Liver (tissue), 9 donors: ENCODE results near the gene OLFML2B. TPM values are rescaled to one million over a fixed set of nuclear protein-coding genes. Genes with fewer than 3 reads are reported as not detected.

Experiments used
- DNase-seq: peaks from one replicate; pipeline ENCODE4 v3.0.0-alpha.2; 2017; ENCODE audit warnings: low spot score
- H3K27ac ChIP-seq, 2 donors: one replicate each; pipeline ENCODE4 v1.7.0; 2013; ENCODE audit warnings: inconsistent platforms in 2 of 2, low read length in 2 of 2, control low read depth in 1 of 2, low read depth in 1 of 2, mild to moderate bottlenecking in 1 of 2
- H3K27me3 ChIP-seq, 4 donors: one replicate each; pipeline versions ENCODE4 v1.6.1 to v1.7.0; 2013; ENCODE audit warnings: low read length in 3 of 4, inconsistent platforms in 1 of 4, mild to moderate bottlenecking in 1 of 4, moderate library complexity in 1 of 4; ENCODE audit not compliant: control insufficient read depth in 4 of 4, insufficient read depth in 4 of 4
- H3K36me3 ChIP-seq, 4 donors: one replicate each; pipeline versions ENCODE4 v1.6.1 to v1.7.0; 2013; ENCODE audit warnings: low read length in 3 of 4, mild to moderate bottlenecking in 3 of 4, low read depth in 1 of 4, moderate library complexity in 1 of 4; ENCODE audit not compliant: control insufficient read depth in 4 of 4, insufficient read depth in 3 of 4
- H3K4me1 ChIP-seq, 4 donors: one replicate each; pipeline versions ENCODE4 v1.6.1 to v1.7.0; 2013; ENCODE audit warnings: low read length in 3 of 4, mild to moderate bottlenecking in 3 of 4, moderate library complexity in 1 of 4; ENCODE audit not compliant: control insufficient read depth in 4 of 4, insufficient read depth in 4 of 4
- H3K4me3 ChIP-seq, 3 donors: one replicate each; pipeline versions ENCODE4 v1.6.1 to v1.7.0; 2013; ENCODE audit warnings: low read length in 3 of 3, control low read depth in 1 of 3, low read depth in 1 of 3, mild to moderate bottlenecking in 1 of 3
- H3K9ac ChIP-seq, 2 donors: one replicate each; pipeline ENCODE4 v1.7.0; 2013; ENCODE audit warnings: low read length in 2 of 2, mild to moderate bottlenecking in 2 of 2, moderate library complexity in 2 of 2, control low read depth in 1 of 2, low read depth in 1 of 2
- H3K9me3 ChIP-seq, 4 donors: one replicate each; pipeline versions ENCODE4 v1.6.1 to v1.7.0; 2013; ENCODE audit warnings: low read length in 3 of 4; ENCODE audit not compliant: control insufficient read depth in 4 of 4
- CTCF ChIP-seq: fragments of 150-350 bp; IDR thresholded peaks from 2 replicates; pipeline ENCODE4 v1.5.1; 2017; ENCODE audit warnings: improper control_type of control experiment, low read depth, low read length; ENCODE audit not compliant: missing input control
- EGR1 ChIP-seq, 2 donors: IDR thresholded peaks; 2 replicates each; pipeline ENCODE4 v1.6.1; 2016 to 2018; ENCODE audit warnings: antibody characterized with exemption in 2 of 2, low read depth in 2 of 2
- FOXA1 ChIP-seq: IDR thresholded peaks from 2 replicates; pipeline ENCODE4 v1.6.1; 2016; ENCODE audit warnings: antibody characterized with exemption
- FOXA2 ChIP-seq: IDR thresholded peaks from 2 replicates; pipeline ENCODE4 v1.6.1; 2016; ENCODE audit warnings: antibody characterized with exemption
- HNF4A ChIP-seq, 2 donors: conservative IDR thresholded peaks; 2 replicates each; pipeline ENCODE4 v1.6.1; 2016; ENCODE audit warnings: antibody characterized with exemption in 2 of 2, mild to moderate bottlenecking in 2 of 2
- HNF4G ChIP-seq: IDR thresholded peaks from 2 replicates; pipeline ENCODE4 v1.6.1; 2016; ENCODE audit warnings: antibody characterized with exemption
- JUND ChIP-seq, 2 donors: IDR thresholded peaks; 2 replicates each; pipeline ENCODE4 v1.6.1; 2016; ENCODE audit warnings: antibody characterized with exemption in 2 of 2
- MAX ChIP-seq: IDR thresholded peaks from 2 replicates; pipeline ENCODE4 v1.6.1; 2016; ENCODE audit warnings: antibody characterized with exemption
- NR2F2 ChIP-seq: IDR thresholded peaks from 2 replicates; pipeline ENCODE4 v1.6.1; 2016; ENCODE audit warnings: antibody characterized with exemption
- RAD21 ChIP-seq, 2 donors: IDR thresholded peaks; 2 replicates each; pipeline ENCODE4 v1.6.1; 2016; ENCODE audit warnings: antibody characterized with exemption in 2 of 2, mild to moderate bottlenecking in 2 of 2
- REST ChIP-seq: IDR thresholded peaks from 2 replicates; pipeline ENCODE4 v1.6.1; 2016; ENCODE audit warnings: antibody characterized with exemption, mild to moderate bottlenecking
- RXRA ChIP-seq, 2 donors: IDR thresholded peaks; 2 replicates each; pipeline ENCODE4 v1.6.1; 2017 to 2018; ENCODE audit warnings: antibody characterized with exemption in 2 of 2, mild to moderate bottlenecking in 1 of 2
- SP1 ChIP-seq: IDR thresholded peaks from 2 replicates; pipeline ENCODE4 v1.6.1; 2018; ENCODE audit warnings: antibody characterized with exemption, mild to moderate bottlenecking
- TAF1 ChIP-seq: conservative IDR thresholded peaks from 2 replicates; pipeline ENCODE4 v1.6.1; 2016; ENCODE audit warnings: antibody characterized with exemption, mild to moderate bottlenecking
- YY1 ChIP-seq: IDR thresholded peaks from 2 replicates; pipeline ENCODE4 v1.6.1; 2016; ENCODE audit warnings: antibody characterized with exemption, mild to moderate bottlenecking
- WGBS: extraction: QIAGEN DNeasy Blood & Tissue Kit; methylation state at CpG from one replicate; pipeline ENCODE4 v1.1.7; 2013; 5-methylcytosine and 5-hydroxymethylcytosine counted together
- polyA plus RNA-seq, 2 donors: library from polyadenylated mRNA; stranded (reverse) in 1 of 2; unstranded in 1 of 2; fragments of 200-250 nt in 1 of 2; fragments of >200 nt in 1 of 2; fragmentation: Nextera tagmentation in 1 of 2; extraction: Ambion mirVana in 1 of 2; gene quantifications; one replicate each; pipeline versions ENCODE4 v1.2.1 to v1.2.3, GENCODE V29; 2013 to 2015
- total RNA-seq, 2 donors: library from RNA; depleted of rRNA; stranded (reverse); fragments of >200 nt; gene quantifications; one replicate each; pipeline ENCODE4 v1.2.3, GENCODE V29; 2014
- TF ChIP-seq, protein P1 (sequence below): IDR thresholded peaks from 2 replicates; pipeline ENCODE4 v1.6.1; 2016; ENCODE audit warnings: antibody characterized with exemption
- TF ChIP-seq, protein P2 (sequence below): IDR thresholded peaks from 2 replicates; pipeline ENCODE4 v1.6.1; 2016; ENCODE audit warnings: antibody characterized with exemption
- donor health status: healthy.
- donor health status: healthy.
- donor health status: healthy.
- donor health status: healthy.
- donor health status: healthy.

The OLFML2B gene
- total and polyA plus RNA-seq, 4 donors, result 0.54 to 0.84 (median 0.74) TPM

DNA sequence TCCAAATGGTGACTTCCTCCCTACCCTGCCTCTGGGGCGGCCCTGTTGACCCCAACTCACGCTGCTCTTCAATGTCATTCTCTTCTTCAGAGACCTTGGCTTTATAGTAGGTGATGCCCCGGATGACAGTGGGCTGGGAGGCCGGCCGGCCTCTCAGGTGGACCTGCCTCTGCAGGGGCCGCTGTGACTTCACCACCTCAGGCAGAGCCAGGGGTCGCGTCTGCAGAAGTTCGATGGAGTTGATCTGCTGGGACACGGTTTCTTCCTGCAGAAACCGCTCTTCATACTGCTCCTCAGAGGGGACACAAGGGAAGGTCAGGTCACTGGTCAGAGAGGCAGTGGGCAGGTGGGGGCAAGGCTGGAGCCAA lies 23.6 kb downstream of the OLFML2B start:
- no peak for TF ChIP-seq FOXA1
- TF ChIP-seq YY1, result no peak
- TF ChIP-seq REST, result no peak
- no peak for TF ChIP-seq JUND (IDR thresholded peaks at IDR 0.05)
- no peak for TF ChIP-seq RAD21 (IDR thresholded peaks at IDR 0.05)
- Histone ChIP-seq H3K9me3 (no peaks in the 10 kb centered on the region), H3K27me3 (no peaks in the 10 kb centered on the region), H3K4me3 (no peak overlapping the region), H3K27ac (no peak overlapping the region), H3K4me1 (no peaks in the 10 kb centered on the region), H3K36me3 (no peaks in the 10 kb centered on the region), H3K9ac (no peak overlapping the region)
- DNase-seq, result no peak
- WGBS, result 96% methylated on average over 11 of the region's 11 CpGs

DNA sequence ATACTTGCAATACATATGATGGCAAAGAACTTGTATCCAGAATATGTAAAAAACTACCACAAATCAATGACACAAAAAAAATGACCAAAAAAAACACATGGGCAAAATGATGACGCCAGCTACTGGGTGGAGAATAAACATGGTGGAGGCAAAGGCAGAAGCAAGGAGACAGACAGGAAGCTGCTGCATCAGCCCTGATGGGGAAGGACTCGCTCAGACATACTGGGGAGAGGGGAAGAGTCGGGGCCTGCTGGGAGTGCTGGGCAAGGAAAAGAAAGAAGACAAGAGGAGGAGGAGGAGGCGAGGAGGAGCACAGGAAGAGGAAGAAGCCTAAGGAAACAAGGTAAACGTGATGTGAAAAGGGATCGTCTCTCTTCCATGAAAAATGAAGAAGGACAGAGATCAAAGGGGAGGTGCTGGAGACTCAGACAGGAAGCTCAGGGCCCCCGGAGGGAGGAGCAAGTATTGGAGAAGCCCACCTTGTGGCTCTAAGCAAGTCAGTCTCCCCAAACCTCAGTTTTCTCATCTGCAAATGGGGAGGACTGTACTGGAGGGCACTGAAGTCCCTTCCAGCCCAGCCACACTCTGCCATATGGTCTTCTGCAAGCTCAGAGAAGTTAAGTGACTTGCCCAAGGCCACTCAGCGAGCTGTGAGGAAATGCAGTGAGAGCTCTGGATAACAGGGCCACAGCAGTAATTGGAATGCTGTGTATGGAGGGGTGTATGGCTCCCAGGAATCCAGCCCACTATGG lies 24.2 kb downstream of the OLFML2B start:
- H3K9me3 ChIP-seq, result no peaks in the 10 kb centered on the region
- TF ChIP-seq FOXA2 (no peak), MAX (no peak), CTCF (no peak), HNF4G (no peak), FOXA1 (no peak), RAD21 (IDR thresholded peaks at IDR 0.05) (no peak), REST (no peak), HNF4A (conservative IDR thresholded peaks at IDR 0.05) (no peak), NR2F2 (no peak), SP1 (no peak), YY1 (no peak), RXRA (IDR thresholded peaks at IDR 0.05) (no peak), TAF1 (no peak), EGR1 (IDR thresholded peaks at IDR 0.05; ENCODE audit: low read depth in 2 of 2) (no peak)
- TF ChIP-seq, protein P1, sequence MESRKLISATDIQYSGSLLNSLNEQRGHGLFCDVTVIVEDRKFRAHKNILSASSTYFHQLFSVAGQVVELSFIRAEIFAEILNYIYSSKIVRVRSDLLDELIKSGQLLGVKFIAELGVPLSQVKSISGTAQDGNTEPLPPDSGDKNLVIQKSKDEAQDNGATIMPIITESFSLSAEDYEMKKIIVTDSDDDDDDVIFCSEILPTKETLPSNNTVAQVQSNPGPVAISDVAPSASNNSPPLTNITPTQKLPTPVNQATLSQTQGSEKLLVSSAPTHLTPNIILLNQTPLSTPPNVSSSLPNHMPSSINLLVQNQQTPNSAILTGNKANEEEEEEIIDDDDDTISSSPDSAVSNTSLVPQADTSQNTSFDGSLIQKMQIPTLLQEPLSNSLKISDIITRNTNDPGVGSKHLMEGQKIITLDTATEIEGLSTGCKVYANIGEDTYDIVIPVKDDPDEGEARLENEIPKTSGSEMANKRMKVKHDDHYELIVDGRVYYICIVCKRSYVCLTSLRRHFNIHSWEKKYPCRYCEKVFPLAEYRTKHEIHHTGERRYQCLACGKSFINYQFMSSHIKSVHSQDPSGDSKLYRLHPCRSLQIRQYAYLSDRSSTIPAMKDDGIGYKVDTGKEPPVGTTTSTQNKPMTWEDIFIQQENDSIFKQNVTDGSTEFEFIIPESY, result no peak
- TF ChIP-seq, protein P2, sequence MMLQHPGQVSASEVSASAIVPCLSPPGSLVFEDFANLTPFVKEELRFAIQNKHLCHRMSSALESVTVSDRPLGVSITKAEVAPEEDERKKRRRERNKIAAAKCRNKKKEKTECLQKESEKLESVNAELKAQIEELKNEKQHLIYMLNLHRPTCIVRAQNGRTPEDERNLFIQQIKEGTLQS, result no peak
- 76% methylated on average over 8 of the region's 8 CpGs for WGBS

More for the DNA sequence above, 24.2 kb downstream of the OLFML2B start:
- H3K27ac ChIP-seq, result no peak overlapping the region
- no peak overlapping the region for H3K4me3 ChIP-seq
- DNase-seq, result no peak
- no peaks in the 10 kb centered on the region for H3K27me3 ChIP-seq
- no peaks in the 10 kb centered on the region for H3K36me3 ChIP-seq
- no peak overlapping the region for H3K9ac ChIP-seq
- no peaks in the 10 kb centered on the region for H3K4me1 ChIP-seq
